Thoracic aorta (tissue), 2 donors: ENCODE results near the gene CELF2. TPM values are rescaled to one million over a fixed set of nuclear protein-coding genes. Genes with fewer than 3 reads are reported as not detected.

Experiments
- ATAC-seq: fragments of 150-250 bp; one replicate; pipeline ENCODE4 v1.8.0; 2017; ENCODE audit warnings: low read depth; ENCODE audit not compliant: insufficient number of reproducible peaks, low FRiP score
- DNase-seq: peaks from one replicate; pipeline ENCODE4 v3.0.0-alpha.2; 2020; ENCODE audit warnings: low spot score
- H3K27ac ChIP-seq, 2 donors: fragments of 200-600 bp; sonication (generic); 1 replicate in 1 of 2; 2 replicates in 1 of 2; pipeline ENCODE4 v1.5.1; 2016; ENCODE audit warnings: mild to moderate bottlenecking in 2 of 2, moderate library complexity in 2 of 2
- H3K27me3 ChIP-seq: fragments of 200-600 bp; sonication (generic); replicated peaks from 2 replicates; pipeline ENCODE4 v1.6.0; 2016; ENCODE audit warnings: mild to moderate bottlenecking; ENCODE audit not compliant: insufficient read depth
- H3K36me3 ChIP-seq: fragments of 200-600 bp; sonication (generic); one replicate; pipeline ENCODE4 v1.5.1; 2016
- H3K4me1 ChIP-seq, 2 donors: fragments of 200-600 bp; sonication (generic); 1 replicate in 1 of 2; 2 replicates in 1 of 2; pipeline versions ENCODE4 v1.5.1 to v1.6.0; 2016; ENCODE audit warnings: low read depth in 2 of 2, mild to moderate bottlenecking in 1 of 2; ENCODE audit not compliant: control insufficient read depth in 1 of 2
- H3K4me3 ChIP-seq: fragments of 200-600 bp; sonication (generic); 2 replicates; pipeline ENCODE4 v1.5.1; 2016; ENCODE audit warnings: mild to moderate bottlenecking
- H3K9me3 ChIP-seq: fragments of 200-600 bp; sonication (generic); 2 replicates; pipeline ENCODE4 v1.5.1; 2016
- CTCF ChIP-seq: fragments of 200-600 bp; sonication (generic); IDR thresholded peaks from one replicate; pipeline ENCODE4 v1.5.1; 2019; ENCODE audit warnings: antibody characterized with exemption
- total RNA-seq, 2 donors: library from RNA; depleted of rRNA; stranded (reverse); fragments of >200 nt; gene quantifications; one replicate each; pipeline versions ENCODE4 v1.1.0 to v1.2.3, GENCODE V29; 2016

CELF2 gene
- total RNA-seq, 2 donors from 2014 or later = 69.0 to 73.5 TPM

GRCh38 chr10:11194859-11195586, 177.4 kb downstream of the CELF2 start:
- no peak for ATAC-seq

GRCh38 chr10:11195623-11196022, 178.0 kb downstream of the CELF2 start:
- TF ChIP-seq CTCF = no peak
- H3K27me3 ChIP-seq = no peaks in the 10 kb centered on the region
- ATAC-seq (no peak), DNase-seq (no peak)
- no peaks in the 10 kb centered on the region for H3K9me3 ChIP-seq
- no peak overlapping the region for H3K4me3 ChIP-seq
- H3K27ac ChIP-seq = no peak overlapping the region
- H3K36me3 ChIP-seq = no peaks in the 10 kb centered on the region
- H3K4me1 ChIP-seq = peaks cover 4 to 5% of the 10 kb centered on the region in 2 donors

More at GRCh38 chr10:11194859-11195586, 177.4 kb downstream of the CELF2 start:
- H3K27ac ChIP-seq = no peak overlapping the region
- no peaks in the 10 kb centered on the region for H3K36me3 ChIP-seq
- no peak for DNase-seq
- H3K9me3 ChIP-seq = no peaks in the 10 kb centered on the region
- H3K4me3 ChIP-seq = no peak overlapping the region
- H3K27me3 ChIP-seq = no peaks in the 10 kb centered on the region
- no peak for TF ChIP-seq CTCF
- peaks cover 4 to 5% of the 10 kb centered on the region in 2 donors for H3K4me1 ChIP-seq

DNA sequence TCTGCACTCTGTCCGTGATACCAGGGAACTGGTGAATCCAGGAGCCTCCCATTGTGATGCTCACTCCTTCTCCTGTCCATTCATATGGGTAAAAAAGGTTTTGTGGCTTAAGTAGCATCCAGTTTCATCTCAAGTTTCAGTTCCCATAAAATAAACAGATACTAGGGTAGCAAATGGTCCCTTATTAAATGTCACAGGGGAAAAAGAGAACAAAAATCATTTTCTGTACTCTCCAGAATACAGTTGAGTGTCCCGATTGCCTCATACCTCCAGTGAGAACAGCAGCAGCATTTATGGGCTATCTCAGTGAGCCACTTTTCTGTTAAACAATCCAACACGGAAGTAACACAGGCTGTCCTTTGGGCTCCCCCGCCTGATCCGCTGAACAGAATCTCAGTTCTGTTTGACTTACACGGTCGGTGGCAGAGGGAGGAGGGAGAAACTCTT, 179.6 kb downstream of the CELF2 start:
- no peak for TF ChIP-seq CTCF
- ATAC-seq = no peak
- no peak for DNase-seq
- Histone ChIP-seq H3K27me3 (no peaks in the 10 kb centered on the region), H3K36me3 (no peaks in the 10 kb centered on the region), H3K4me3 (no peak overlapping the region), H3K9me3 (no peaks in the 10 kb centered on the region), H3K4me1 (peaks cover 0 to 4% of the 10 kb centered on the region in 2 donors), H3K27ac (no peak overlapping the region)

GRCh38 chr10:11197878-11198277, 180.2 kb downstream of the CELF2 start:
- Histone ChIP-seq H3K4me3 (no peak overlapping the region), H3K27me3 (no peaks in the 10 kb centered on the region), H3K4me1 (no peaks in the 10 kb centered on the region), H3K36me3 (no peaks in the 10 kb centered on the region), H3K27ac (no peak overlapping the region), H3K9me3 (no peaks in the 10 kb centered on the region)
- ATAC-seq = no peak
- TF ChIP-seq CTCF = no peak
- DNase-seq = no peak

- no peak overlapping the region for H3K27ac ChIP-seq
- H3K4me1 ChIP-seq = no peaks in the 10 kb centered on the region
- no peaks in the 10 kb centered on the region for H3K36me3 ChIP-seq
- H3K4me3 ChIP-seq = no peak overlapping the region
- no peak for TF ChIP-seq CTCF
- ATAC-seq (no peak), DNase-seq (no peak)
- no peaks in the 10 kb centered on the region for H3K27me3 ChIP-seq
- H3K9me3 ChIP-seq = no peaks in the 10 kb centered on the region
These were observed 184.2 kb downstream of the CELF2 start for GRCh38 chr10:11201911-11202310.
